Measurements from ENCODE around the gene PI4KB.

DNA sequence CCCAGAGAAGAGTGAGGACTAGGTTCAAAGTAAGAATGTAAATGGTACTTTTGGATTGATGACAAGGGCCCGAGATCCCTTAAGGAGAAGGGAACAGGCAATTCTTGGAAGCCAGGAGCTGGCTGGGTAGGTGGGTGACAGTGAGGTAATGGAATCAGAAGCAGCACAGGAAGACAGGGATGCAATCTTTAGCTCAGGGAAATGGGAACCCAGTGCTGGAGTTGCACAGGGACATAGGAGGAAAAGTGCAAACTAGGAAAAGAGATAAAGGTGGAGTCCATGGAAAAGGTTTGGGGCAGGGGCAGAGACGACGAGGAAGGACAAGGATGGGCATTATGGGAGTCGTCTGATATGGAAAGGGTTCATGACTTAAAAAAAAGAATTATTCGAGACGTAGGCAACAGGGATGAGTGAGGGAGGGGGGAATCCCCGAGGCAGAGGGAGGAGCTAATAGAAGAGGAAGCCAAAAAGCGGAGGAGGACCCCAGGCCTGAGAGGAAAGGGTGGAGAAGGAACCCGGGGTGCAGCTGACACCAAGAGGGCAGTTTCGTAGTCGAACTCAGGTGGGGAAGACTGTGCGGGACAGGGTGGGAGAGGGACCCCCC is 495 bp downstream of the PI4KB start:
- TF ChIP-seq, protein P1, sequence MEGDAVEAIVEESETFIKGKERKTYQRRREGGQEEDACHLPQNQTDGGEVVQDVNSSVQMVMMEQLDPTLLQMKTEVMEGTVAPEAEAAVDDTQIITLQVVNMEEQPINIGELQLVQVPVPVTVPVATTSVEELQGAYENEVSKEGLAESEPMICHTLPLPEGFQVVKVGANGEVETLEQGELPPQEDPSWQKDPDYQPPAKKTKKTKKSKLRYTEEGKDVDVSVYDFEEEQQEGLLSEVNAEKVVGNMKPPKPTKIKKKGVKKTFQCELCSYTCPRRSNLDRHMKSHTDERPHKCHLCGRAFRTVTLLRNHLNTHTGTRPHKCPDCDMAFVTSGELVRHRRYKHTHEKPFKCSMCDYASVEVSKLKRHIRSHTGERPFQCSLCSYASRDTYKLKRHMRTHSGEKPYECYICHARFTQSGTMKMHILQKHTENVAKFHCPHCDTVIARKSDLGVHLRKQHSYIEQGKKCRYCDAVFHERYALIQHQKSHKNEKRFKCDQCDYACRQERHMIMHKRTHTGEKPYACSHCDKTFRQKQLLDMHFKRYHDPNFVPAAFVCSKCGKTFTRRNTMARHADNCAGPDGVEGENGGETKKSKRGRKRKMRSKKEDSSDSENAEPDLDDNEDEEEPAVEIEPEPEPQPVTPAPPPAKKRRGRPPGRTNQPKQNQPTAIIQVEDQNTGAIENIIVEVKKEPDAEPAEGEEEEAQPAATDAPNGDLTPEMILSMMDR (IDR thresholded peaks at IDR 0.05 in 4 of 5, conservative IDR thresholded peaks at IDR 0.05 in 1 of 5) = no peak
- TF ChIP-seq POLR2A (IDR thresholded peaks at IDR 0.05) = no peak
